Choroid plexus epithelial cell (primary cell): ENCODE measurements around the gene CHD9.

Experiments
- DNase-seq: peaks from one replicate; pipeline ENCODE4 v3.0.0-alpha.2; 2010; ENCODE audit warnings: low read depth
- H3K4me3 ChIP-seq: 2 replicates; pipeline ENCODE4 v1.5.1; 2011; ENCODE audit warnings: low read depth, mild to moderate bottlenecking, control low read depth, low read length, moderate library complexity
- CTCF ChIP-seq: conservative IDR thresholded peaks from 2 replicates; pipeline ENCODE4 v1.5.1; 2011; ENCODE audit warnings: low read depth, mild to moderate bottlenecking, control low read depth, inconsistent platforms, low read length, moderate library complexity

The CHD9 gene

GRCh38 chr16:53219371-53219770 lies 164.6 kb downstream of the CHD9 start:
- DNase-seq, result no peak
- H3K4me3 ChIP-seq, result no peak overlapping the region
- no peak for TF ChIP-seq CTCF

GRCh38 chr16:53219795-53220454 lies 165.1 kb downstream of the CHD9 start:
- peak; percentile 49 for DNase-seq
- TF ChIP-seq CTCF, result no peak
- no peak overlapping the region for H3K4me3 ChIP-seq

- no peak overlapping the region for H3K4me3 ChIP-seq
- peak; percentile 82 for DNase-seq
- TF ChIP-seq CTCF, result peak; percentile 63
Observed at GRCh38 chr16:53220585-53220984, 165.8 kb downstream of the CHD9 start.

GRCh38 chr16:53224951-53225533 lies 170.3 kb downstream of the CHD9 start:
- no peak for TF ChIP-seq CTCF
- no peak overlapping the region for H3K4me3 ChIP-seq
- DNase-seq, result no peak

- no peak for TF ChIP-seq CTCF
- DNase-seq, result peak; percentile 26
- no peak overlapping the region for H3K4me3 ChIP-seq
Observed at GRCh38 chr16:53232826-53233529, 178.2 kb downstream of the CHD9 start.

GRCh38 chr16:53234836-53235235 lies 180.0 kb downstream of the CHD9 start:
- TF ChIP-seq CTCF, result no peak
- H3K4me3 ChIP-seq, result no peak overlapping the region
- no peak for DNase-seq
